Endothelial cell (in vitro differentiated cells): Measurements from ENCODE around the gene AP5B1. TPM values are rescaled to one million over a fixed set of nuclear protein-coding genes. Genes with fewer than 3 reads are reported as not detected.
"Not testable (repeated sequence)": the region's sequence is repeated elsewhere in the genome, so short reads cannot be mapped to it uniquely, and the experiment has no call there.

Experiments used
- DNase-seq: peaks from one replicate; pipeline ENCODE4 v3.0.0; 2021; ENCODE audit warnings: low spot score
- H3K27ac Mint-ChIP-seq: one replicate; pipeline ENCODE4 v1.8.0; 2021; ENCODE audit warnings: mixed read lengths, inconsistent platforms; ENCODE audit not compliant: unreplicated experiment
- H3K27me3 Mint-ChIP-seq: one replicate; pipeline ENCODE4 v1.8.0; 2021; ENCODE audit warnings: mild to moderate bottlenecking, moderate library complexity, mixed read lengths, inconsistent platforms; ENCODE audit not compliant: unreplicated experiment
- H3K36me3 Mint-ChIP-seq: one replicate; pipeline ENCODE4 v1.8.0; 2021; ENCODE audit warnings: mild to moderate bottlenecking, low read depth, mixed read lengths, inconsistent platforms; ENCODE audit not compliant: unreplicated experiment
- H3K4me1 Mint-ChIP-seq: one replicate; pipeline ENCODE4 v1.8.0; 2021; ENCODE audit warnings: mild to moderate bottlenecking, mixed read lengths, inconsistent platforms; ENCODE audit not compliant: unreplicated experiment
- H3K4me3 Mint-ChIP-seq: one replicate; pipeline ENCODE4 v1.8.0; 2021; ENCODE audit warnings: mild to moderate bottlenecking, mixed read lengths, inconsistent platforms; ENCODE audit not compliant: unreplicated experiment
- H3K9me3 Mint-ChIP-seq: one replicate; pipeline ENCODE4 v1.8.0; 2021; ENCODE audit warnings: mixed read lengths, inconsistent platforms; ENCODE audit not compliant: unreplicated experiment
- total RNA-seq: library from RNA; stranded (reverse); fragmentation: NEBNext Ultra II Directional; extraction: Animal tissue kit (Norgen Biotek cat#: 25700); gene quantifications from one replicate; pipeline ENCODE4 v1.2.1, GENCODE V29; 2021; ENCODE audit not compliant: unreplicated experiment
- TF ChIP-seq, protein P1 (sequence below): fragments of 200-600 bp; sonication (generic); IDR thresholded peaks from one replicate; pipeline ENCODE4 v1.5.0; 2021; ENCODE audit warnings: antibody characterized with exemption; ENCODE audit not compliant: unreplicated experiment

Gene AP5B1
- total RNA-seq, 1 donor from 2014 or later = 3.4 TPM

GRCh38 chr11:65773784-65774411 is 6.9 kb downstream of the AP5B1 start:
- TF ChIP-seq, protein P1, sequence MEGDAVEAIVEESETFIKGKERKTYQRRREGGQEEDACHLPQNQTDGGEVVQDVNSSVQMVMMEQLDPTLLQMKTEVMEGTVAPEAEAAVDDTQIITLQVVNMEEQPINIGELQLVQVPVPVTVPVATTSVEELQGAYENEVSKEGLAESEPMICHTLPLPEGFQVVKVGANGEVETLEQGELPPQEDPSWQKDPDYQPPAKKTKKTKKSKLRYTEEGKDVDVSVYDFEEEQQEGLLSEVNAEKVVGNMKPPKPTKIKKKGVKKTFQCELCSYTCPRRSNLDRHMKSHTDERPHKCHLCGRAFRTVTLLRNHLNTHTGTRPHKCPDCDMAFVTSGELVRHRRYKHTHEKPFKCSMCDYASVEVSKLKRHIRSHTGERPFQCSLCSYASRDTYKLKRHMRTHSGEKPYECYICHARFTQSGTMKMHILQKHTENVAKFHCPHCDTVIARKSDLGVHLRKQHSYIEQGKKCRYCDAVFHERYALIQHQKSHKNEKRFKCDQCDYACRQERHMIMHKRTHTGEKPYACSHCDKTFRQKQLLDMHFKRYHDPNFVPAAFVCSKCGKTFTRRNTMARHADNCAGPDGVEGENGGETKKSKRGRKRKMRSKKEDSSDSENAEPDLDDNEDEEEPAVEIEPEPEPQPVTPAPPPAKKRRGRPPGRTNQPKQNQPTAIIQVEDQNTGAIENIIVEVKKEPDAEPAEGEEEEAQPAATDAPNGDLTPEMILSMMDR = no peak
- no peaks in the 10 kb centered on the region for H3K36me3 Mint-ChIP-seq
- no peak overlapping the region for H3K4me3 Mint-ChIP-seq
- no peak overlapping the region for H3K27ac Mint-ChIP-seq
- peaks cover 7% of the 10 kb centered on the region for H3K27me3 Mint-ChIP-seq
- H3K9me3 Mint-ChIP-seq = no peaks in the 10 kb centered on the region
- no peak for DNase-seq
- no peaks in the 10 kb centered on the region for H3K4me1 Mint-ChIP-seq

DNA sequence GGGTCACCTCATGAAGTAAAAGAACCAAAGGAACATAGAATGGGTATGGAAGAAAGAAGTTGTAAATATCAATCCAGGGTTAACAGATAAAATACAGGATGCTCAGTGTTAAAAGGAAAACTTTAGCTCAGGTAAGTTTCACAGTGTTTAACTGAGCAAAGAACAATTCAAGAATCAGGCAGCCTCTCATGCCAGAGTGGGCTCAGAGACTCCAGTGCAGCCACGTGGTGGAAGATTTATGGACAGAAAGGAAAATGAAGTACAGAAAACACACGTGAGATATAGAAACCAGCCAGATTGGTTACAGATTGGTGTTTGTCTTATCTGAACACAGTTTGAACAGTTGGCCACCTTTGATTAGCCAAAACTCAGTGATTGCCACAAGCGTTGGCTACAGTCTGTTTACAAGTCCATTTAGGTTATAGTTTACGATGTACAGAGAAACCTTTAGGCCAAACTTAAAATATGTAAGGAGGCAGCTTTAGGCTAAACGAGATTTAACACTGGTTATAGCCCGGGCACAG is 9.1 kb downstream of the AP5B1 start:
- Mint-ChIP-seq H3K4me1 (no peaks in the 10 kb centered on the region), H3K27ac (no peak overlapping the region), H3K9me3 (no peaks in the 10 kb centered on the region), H3K4me3 (no peak overlapping the region), H3K36me3 (no peaks in the 10 kb centered on the region), H3K27me3 (peaks cover 6% of the 10 kb centered on the region)
- TF ChIP-seq, protein P1 = no peak
- no peak for DNase-seq

- TF ChIP-seq, protein P1 = no peak
- Mint-ChIP-seq H3K36me3 (no peaks in the 10 kb centered on the region), H3K4me1 (no peaks in the 10 kb centered on the region), H3K9me3 (no peaks in the 10 kb centered on the region), H3K27ac (no peak overlapping the region), H3K27me3 (peaks cover 3% of the 10 kb centered on the region), H3K4me3 (no peak overlapping the region)
- no peak for DNase-seq
Measured at GRCh38 chr11:65770951-65771567, 9.7 kb downstream of the AP5B1 start.

GRCh38 chr11:65767806-65768205 is 13.0 kb downstream of the AP5B1 start:
- DNase-seq, H3K27me3 Mint-ChIP-seq, H3K4me1 Mint-ChIP-seq, H3K36me3 Mint-ChIP-seq, H3K9me3 Mint-ChIP-seq, H3K4me3 Mint-ChIP-seq, H3K27ac Mint-ChIP-seq: not testable (repeated sequence)

DNA sequence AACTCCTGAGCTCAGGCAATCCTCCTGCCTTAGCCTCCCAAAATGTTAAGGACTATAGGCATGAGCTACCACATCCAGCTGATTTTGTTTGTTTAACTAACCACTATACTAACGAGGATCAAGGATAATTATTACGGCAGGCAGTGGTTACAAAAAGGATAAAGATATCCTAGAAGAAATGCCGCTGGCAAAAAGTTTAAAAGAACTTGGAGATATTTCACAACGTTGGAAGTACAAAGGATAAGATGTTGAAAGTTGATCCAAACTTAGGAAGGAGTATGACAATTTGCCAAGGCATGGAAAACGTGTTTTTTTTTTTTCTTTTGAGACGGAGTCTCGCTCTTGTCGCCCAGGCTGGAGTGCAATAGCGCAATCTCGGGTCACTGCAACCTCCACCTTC is 13.4 kb downstream of the AP5B1 start:
- H3K27me3 Mint-ChIP-seq = peaks cover 2% of the 10 kb centered on the region
- TF ChIP-seq, protein P1 = no peak
- no peaks in the 10 kb centered on the region for H3K9me3 Mint-ChIP-seq
- no peak overlapping the region for H3K27ac Mint-ChIP-seq
- H3K4me3 Mint-ChIP-seq = no peak overlapping the region
- no peaks in the 10 kb centered on the region for H3K36me3 Mint-ChIP-seq
- DNase-seq = no peak
- H3K4me1 Mint-ChIP-seq = no peaks in the 10 kb centered on the region
